Ramos (cell line): ENCODE data around the gene GAL3ST2.
"Not testable (repeated sequence)": the region's sequence is repeated elsewhere in the genome, so short reads cannot be mapped to it uniquely, and the experiment has no call there.

Experiments
- in situ Hi-C: fragments of 300-500 bp; cut with MboI; formaldehyde crosslinking; loops from one replicate; pipeline ENCODE4 v1.14.3; 2022; ENCODE audit warnings: low sequenced_read_pairs; ENCODE audit not compliant: unreplicated experiment

Gene GAL3ST2

DNA sequence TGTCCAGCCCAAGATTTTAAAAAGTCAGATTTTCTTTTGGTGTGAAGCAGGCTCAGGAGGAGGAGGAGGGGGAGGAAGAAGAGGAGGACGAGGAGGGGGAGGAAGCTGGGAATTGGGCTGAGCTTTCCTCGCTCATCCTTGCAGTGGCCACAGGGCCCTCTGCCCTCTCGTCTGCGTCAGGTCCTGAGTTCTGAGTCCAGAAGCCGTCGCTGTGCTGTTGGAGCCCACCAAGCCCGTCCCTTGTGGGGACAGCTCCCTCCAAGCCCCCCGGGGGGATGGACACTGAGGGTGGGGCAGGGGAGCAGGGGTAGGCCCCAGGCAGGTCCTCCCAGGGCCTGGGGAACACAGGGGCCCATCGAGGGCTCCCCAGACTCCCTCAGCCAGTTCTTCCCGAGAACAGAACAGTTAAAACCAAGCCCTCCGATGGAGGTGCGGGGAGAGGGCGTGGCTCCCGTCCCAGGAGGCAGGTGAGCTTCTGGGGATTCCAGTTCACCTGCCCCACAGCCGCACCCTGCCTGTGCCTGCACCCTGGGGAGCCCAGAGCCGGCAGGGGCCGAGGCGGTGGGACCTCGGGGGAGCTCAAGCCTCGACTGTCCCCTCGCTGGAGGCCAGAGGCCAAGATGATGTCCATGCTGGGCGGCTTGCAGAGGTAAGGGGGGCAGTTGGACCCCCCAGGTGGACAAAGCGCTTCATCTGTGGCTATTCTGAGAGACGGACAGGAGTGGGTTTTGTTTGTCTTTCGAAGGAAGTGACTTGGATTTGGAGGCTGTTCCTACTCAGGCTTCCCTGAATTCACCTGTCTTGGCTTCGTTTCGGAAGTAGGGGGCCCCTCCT lies at the start of gene GAL3ST2:
Gene GAL3ST2 (plus strand): TSS at position 487 of the 834 bp plus-strand sequence. CDS start 134 bp downstream, at position 621.
- in situ Hi-C loops: no loop called here

DNA sequence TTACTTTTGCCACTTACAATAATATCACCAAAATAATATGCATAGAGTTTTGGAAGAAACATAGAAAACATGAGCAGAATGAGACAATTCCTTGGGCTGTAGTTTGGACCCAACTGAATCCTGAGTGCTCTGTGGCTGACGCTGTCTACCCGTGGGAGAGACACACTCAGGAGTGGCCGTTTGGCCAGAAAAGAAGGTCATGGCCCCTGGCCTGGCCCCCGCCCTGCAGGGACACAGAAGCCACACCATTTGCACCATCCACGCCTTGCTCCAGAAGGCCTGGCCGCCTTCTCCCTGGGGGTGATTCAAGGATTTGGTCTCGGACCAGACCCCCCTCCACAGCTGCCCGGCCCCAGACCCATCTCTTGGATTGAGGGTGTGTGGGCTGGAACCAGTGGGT lies 48.6 kb upstream of the GAL3ST2 start:
- in situ Hi-C loops: no loop called here

DNA sequence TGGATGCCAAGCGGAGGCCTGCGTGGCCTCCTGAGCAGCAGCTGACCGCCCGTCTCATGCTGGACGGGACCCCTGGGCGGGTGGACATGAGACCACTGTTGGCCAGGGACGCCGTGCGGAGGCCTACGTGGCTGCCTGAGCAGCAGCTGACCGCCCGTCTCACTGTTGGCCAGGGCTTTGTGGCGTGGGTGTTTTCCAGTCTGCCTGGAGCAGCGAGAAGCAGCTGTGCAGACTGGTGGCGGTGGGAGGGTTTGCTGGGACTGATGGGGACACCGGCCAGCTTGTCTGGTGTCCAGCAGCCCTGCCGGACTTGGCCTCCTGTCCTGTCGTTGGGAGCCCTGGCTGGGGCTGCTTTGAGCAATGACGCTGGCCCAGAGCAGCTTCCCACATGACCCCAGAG lies 48.0 kb upstream of the GAL3ST2 start:
- in situ Hi-C loops: no loop called here

DNA sequence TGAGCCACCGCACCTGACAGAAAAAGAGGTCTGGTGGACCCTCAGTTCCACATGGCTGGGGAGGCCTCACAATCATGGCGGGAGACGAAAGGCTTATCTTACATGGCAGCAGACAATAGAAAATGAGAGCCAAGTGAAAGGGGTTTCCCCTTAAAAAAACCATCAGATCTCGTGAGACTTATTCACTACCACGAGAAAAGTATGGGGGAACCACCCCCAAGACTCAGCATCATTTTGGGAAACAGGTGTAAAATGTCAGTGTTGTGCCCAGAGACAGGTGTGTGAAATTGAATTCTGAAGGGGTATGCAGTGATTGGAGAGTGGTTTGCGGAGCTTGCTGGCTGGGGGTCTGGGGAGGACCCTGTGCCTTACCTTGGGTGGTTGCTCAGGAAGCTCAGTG lies 46.8 kb upstream of the GAL3ST2 start:
- in situ Hi-C loops: no loop called here

DNA sequence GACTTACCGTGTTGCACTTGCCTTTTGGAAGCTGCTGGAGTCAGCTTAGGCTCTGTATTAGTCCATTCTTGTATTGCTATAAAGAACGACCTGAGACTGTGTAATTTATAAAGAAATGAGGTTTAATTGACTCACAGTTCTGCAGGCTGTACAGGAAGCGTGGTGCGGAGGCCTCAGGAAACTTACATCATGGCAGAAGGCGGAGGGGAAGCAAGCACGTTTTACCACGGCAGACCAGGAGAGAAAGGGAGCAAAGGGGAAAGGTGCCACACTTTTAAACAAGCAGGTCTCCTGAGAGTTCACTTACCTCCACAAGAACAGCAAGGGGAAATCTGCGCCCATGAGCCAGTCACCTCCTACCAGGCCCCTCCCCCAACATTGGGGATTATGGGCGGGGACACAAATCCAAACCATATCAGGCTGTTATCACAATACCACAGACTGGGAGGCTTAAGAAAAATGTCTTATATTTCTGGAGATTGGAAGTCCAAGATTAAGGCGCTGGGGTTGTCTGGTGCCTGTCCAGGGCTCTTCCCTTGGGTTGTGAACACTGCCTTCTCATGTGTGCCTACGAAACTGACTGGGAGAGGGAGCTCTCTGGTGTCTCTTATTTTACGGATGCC lies 45.8 kb upstream of the GAL3ST2 start:
- in situ Hi-C loops: no loop called here

DNA sequence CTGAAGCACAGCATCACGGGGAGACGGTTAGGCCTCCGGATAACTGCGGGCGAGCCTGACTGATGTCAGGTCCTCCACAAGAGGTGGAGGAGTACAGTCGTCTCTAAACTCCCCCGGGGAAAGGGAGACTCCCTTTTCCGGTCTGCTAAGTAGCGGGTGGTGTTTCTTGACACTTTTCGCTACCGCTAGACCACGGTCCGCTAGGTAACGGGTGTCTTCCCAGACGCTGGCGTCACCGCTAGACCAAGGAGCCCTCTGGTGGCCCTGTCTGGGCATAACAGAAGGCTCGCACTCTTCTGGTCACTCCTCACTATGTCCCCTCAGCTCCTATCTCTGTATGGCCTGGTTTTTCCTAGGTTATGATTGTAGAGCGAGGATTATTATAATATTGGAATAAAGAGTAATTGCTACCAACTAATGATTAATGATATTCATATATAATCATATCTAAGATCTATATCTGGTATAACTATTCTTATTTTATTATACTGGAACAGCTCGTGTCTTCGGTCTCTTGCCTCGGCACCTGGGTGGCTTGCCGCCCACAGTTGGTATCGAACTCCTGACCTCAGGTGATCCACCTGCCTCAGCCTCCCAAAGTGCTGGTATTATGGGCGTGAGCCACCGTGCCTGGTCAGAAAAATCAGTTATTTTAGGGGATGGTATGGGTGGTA lies 44.0 kb upstream of the GAL3ST2 start:
- in situ Hi-C loops: not testable (repeated sequence)

DNA sequence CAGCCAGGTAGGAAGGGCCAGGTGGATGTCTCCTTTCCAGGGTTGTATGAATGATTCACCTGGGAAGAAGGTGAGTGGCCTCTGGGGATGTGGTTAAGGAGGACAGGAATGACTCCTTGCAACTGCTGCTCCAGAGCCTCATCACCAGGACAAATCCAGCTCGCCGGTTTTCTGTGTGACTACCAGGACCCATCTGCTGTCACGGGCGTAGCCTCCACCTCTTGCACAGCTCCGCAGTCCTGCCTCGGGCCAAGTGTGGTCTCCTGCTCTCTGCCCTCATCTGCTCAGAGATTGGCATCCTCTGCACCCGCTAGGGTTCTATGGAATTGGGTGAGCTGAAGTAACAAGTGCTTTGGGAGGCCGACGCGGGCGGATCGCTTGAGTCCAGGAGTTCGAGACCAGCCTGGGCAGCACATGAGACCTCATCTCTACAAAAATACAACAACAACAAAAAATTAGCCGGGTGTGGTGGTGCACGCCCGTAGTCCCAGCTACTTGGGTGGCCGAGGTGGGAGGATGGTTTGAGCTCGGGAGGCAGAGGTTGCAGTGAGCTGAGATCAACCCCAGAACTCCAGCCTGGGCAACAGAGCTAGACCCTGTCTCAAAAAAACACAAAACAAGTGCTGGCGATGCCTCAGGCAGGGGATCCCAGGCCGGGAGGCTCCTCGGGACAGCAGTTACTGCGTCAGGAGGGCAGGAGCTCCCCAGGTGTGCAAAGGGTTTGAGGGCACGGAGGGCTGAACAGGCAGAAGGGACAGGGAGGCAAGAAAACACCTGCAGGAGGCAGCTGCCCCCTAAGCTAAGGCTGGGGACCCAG lies 43.0 kb upstream of the GAL3ST2 start:
- in situ Hi-C loops: no loop called here

DNA sequence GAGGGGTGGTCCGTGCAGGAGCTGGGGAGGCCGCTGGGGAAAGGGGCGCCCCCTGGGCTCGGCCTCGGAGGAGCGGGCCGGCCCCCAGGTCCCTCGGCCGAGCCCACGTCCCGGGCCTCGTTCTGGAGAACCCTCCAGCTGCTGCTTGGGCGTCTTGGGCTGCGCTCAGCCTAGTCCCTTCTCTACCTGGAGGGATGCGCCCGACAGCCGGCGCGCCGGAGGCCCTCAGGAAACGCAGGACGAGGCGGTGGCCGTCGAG lies 42.5 kb upstream of the GAL3ST2 start:
- in situ Hi-C loops: no loop called here

DNA sequence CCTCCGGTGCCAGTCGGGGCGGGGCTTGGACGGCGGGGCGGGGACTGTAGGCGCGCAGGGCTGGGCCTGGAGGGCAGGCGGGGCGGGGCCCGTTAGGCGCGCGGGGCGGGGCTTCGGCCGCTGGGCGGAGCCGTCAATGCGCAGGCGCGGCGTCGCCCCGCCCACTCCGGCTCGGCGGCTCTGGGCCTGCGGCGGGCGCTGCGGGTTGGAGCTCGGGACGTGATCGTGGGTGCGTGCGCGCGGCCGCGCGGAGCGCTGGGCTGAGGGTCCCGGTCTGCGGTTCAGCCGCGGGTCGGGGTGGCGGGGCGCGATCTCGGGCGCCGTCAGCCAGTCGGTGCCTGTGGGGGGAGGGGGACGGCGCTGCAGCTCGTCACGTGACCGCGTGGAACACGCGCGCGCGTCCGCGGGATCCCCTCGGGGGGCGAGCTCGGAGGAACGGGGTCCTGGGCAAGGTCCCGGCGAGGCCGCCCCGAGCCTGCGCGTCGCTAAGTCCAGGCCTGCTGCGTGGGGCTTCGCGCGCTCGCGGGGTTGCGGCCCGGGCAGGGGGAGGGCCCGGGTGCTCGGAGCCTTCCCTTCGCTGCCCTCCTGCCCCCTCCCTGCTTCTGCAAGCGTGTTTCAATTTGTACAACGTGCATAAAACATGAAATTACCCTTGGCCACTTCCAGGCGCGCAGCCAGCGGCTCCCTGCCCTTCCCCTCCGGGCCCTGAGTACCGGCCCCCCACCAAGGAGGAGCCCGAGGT lies 42.0 kb upstream of the GAL3ST2 start, which contains the start of gene D2HGDH:
Gene D2HGDH (plus strand): TSS at position 164 of the 742 bp plus-strand sequence. CDS start 595 bp downstream, outside the sequence.
- in situ Hi-C loops: no loop called here

DNA sequence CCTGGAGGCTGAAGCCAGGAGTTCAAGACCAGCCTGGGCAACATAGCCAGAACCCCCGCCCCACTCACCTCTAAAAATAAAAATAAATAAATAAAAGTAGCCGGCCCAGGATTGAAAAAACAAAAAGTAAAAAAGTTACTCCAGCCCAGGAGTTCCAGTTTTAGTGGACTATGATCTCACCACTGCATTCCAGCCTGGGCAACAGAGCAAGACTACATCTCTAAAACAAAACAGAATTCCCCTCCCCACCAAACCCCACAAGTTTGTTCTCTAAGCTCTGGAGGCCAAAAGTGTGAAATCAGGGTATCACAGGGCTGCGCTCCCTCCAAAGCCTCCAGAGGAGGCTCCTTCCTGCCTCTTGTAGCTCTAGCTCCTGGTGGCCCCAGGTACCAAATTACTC lies 40.5 kb upstream of the GAL3ST2 start:
- in situ Hi-C loops: no loop called here

DNA sequence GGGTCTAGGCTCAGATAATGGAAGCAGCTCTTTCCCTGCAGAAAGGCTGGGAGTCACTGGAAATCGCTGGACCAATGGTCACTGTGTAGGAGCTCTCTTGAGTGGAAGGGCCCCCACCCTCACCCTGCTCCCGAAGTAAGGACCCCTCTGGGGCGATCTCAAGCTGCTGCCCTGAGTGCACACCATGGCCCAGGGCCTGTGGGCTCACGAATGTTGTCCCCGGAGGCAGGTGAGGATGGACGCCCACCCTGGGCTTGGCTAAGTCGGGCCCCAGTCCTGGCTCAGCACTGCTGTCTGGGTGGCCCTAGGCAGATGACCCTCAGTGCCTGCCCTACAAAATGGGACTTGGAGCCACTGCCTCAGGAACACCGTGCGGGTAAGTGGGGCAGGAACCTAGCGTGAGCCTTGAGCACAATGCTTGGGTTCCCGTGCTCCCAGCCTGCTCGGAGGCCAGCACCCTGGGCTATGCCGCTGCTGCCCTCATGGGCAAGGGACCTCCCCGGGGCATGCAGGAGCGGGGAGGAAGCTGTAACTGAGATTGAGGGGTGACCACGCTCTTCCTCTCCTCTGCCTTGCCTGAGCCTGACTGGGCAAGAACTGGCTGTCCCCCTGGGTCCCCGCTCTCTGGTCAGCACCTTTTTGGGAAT lies 38.5 kb upstream of the GAL3ST2 start:
- in situ Hi-C loops: no loop called here

DNA sequence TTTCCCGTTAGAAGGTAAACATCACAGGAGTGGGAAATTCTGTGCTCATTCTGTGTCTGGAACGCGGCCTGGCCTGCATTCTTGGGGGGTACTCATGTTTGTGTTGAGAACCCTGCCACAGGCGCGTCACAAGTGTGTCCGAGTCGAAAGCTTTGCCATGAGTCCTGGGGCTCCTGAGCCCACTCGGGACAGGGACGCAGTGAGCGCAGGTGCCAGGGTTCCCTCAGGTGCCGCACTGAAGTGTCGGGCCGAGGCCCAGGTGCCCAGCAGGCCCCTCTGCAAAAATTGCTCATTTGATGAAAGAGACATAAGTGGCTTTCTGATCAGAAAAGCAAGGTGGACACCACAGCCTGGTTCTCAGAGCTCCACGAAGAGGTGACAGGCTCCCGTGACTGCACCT lies 37.4 kb upstream of the GAL3ST2 start:
- in situ Hi-C loops: no loop called here

DNA sequence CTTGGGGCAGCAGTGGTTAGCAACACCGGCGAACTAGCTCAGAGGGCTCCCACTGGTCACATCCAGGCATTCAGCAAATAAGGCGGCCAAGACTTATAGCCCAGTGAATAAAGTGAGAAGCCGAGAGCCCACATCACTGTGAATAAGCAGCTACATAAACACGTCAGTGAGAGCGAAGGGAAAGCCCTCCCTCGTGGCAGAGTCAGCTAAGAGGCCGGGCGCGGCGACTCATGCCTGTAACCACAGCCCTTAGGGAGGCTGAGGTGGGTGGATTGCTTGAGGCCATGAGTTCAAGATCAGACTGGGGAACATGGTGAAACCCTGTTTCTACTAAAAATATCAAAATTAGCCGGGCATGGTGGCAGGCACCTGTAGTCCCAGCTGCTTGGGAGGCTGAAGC lies 37.0 kb upstream of the GAL3ST2 start:
- in situ Hi-C loops: no loop called here

DNA sequence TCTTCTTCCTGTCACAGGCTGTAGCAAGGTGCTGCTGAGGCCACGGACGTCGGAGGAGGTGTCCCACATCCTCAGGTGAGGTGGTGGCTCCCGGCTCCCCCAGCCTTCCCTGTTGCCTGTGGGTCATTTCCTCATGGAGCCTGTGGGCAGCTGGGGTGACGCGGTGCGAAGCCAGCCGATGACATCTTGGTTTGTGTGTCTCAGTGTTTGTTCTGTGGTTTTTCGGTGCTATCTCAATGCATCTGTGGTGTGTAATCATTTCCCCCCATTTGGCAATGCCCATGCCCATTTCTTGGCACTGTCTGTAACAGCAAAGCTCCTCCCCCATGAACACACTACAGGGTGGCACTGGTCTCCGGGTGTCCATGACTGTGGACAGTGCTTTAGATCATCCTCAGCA lies 35.6 kb upstream of the GAL3ST2 start:
- in situ Hi-C loops: no loop called here

DNA sequence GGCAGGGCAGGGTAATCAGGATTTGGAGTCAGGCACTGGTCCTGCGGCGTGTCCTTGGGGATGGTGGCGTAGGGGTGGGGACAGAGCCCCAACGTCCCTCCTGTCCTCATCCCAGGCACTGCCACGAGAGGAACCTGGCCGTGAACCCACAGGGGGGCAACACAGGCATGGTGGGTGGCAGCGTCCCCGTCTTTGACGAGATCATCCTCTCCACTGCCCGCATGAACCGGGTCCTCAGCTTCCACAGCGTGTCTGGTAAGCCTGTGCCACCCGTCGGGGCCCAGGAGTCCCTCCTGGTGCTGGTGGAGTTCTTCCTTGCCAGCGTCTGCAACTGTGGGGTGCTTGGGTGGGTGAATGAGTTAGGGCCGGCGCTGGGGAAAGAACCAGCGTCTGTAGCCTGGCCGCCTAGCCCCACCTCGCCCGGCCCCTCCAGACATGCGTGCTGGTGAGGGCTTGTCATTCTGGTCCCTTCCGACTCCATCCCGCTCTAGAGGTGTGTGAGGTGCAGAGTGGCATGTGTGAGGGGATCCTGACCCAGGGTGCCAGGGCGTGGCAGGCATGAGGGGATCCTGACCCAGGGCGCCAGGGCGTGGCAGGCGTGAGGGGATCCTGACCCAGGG lies 34.2 kb upstream of the GAL3ST2 start:
- in situ Hi-C loops: no loop called here

DNA sequence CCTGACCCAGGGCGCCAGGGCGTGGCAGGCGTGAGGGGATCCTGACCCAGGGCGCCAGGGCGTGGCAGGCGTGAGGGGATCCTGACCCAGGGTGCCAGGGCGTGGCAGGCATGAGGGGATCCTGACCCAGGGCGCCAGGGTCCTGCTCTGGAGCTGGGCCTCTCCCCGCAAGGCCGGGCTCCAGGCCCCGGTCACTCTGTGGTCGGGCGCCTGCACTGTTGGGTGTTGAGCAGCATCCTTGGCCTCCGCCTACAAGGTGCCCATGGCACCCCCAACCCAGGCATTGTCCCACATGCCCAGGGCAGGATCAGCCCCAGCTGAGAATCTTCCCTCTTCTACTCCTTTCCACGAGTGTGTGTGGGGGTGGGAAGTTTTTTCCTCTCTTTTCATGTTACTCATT lies 33.6 kb upstream of the GAL3ST2 start:
- in situ Hi-C loops: not testable (repeated sequence)

DNA sequence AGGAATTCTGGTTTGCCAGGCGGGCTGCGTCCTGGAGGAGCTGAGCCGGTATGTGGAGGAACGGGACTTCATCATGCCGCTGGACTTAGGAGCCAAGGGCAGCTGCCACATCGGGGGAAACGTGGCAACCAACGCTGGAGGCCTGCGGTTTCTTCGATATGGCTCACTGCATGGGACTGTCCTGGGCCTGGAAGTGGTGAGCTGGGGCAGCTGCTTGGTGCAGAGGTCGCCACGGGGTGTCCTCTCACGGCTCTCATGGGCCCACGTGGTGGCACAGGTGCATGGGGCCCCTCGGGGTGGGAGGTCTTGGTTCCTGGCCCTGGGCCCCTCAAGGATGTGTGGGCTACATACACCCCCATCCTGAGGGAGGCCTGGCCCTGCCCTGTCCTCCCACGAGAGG lies 33.0 kb upstream of the GAL3ST2 start:
- in situ Hi-C loops: no loop called here

DNA sequence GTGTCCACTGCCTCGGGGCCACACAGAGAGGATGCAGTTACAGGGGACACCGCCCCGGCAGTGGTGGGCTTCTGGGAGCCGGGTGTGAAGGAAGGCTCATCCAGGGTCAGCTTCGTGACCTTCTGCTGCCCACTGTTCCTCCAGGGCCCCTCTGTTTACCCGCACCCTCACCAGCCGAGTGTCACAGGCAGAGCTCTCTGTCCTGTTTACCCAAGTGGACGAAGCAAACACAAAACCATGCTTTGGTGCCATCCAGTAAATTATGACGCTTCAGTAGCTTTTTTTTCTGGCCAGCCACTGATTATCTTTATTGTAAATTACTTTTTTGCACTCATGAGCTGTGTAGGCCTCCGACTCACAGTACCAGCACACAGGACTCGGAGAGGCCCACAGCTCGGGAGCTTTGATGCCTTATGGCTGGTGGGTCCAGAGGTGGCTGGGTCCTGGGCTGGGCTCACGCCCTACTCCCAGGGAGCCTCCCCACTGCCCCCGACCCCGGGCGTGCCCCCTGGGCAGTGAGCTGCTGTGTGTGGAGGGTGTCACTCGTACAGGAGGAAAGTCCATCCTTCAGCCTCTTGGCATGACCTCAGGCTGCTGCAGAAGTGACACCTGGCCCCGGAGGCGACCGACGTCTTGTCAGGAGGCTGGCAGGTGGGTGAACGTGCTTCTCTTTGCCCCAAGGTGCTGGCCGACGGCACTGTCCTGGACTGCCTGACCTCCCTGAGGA lies 32.4 kb upstream of the GAL3ST2 start:
- in situ Hi-C loops: no loop called here
